Smooth muscle cell (in vitro differentiated cells): Measurements from ENCODE around the gene CNTN5. TPM values are rescaled to one million over a fixed set of nuclear protein-coding genes. Genes with fewer than 3 reads are reported as not detected.

ENCODE experiments used
- DNase-seq: peaks from one replicate; lab custom pipeline; 2025; ENCODE audit not compliant: unreplicated experiment; lab: John Stamatoyannopoulos, UW
- H2AFZ ChIP-seq: fragments of 200-600 bp; sonication (generic); 2 replicates; pipeline ENCODE4 v1.6.0; 2016; ENCODE audit warnings: antibody characterized with exemption, low read depth, mild to moderate bottlenecking
- H3F3A ChIP-seq: fragments of 200-600 bp; sonication (generic); 2 replicates; pipeline ENCODE4 v1.6.0; 2017; ENCODE audit warnings: antibody characterized with exemption, low read depth
- H3K27ac ChIP-seq: fragments of 200-600 bp; sonication (generic); 2 replicates; pipeline ENCODE4 v1.5.1; 2016; ENCODE audit warnings: low read depth, mild to moderate bottlenecking
- H3K27me3 ChIP-seq: fragments of 200-600 bp; sonication (generic); 2 replicates; pipeline ENCODE4 v1.6.1; 2016; ENCODE audit warnings: low read depth, mild to moderate bottlenecking
- H3K36me3 ChIP-seq: fragments of 200-600 bp; sonication (generic); 2 replicates; pipeline ENCODE4 v1.5.1; 2016; ENCODE audit warnings: low read depth
- H3K4me1 ChIP-seq: fragments of 200-600 bp; sonication (generic); 2 replicates; pipeline ENCODE4 v1.5.1; 2016; ENCODE audit warnings: low read depth
- H3K4me2 ChIP-seq: fragments of 200-600 bp; sonication (generic); 2 replicates; pipeline ENCODE4 v1.6.0; 2016; ENCODE audit warnings: mild to moderate bottlenecking
- H3K4me3 ChIP-seq: fragments of 200-600 bp; sonication (generic); 2 replicates; pipeline ENCODE4 v1.5.1; 2016; ENCODE audit warnings: mild to moderate bottlenecking
- H3K79me2 ChIP-seq: fragments of 200-600 bp; sonication (generic); 2 replicates; pipeline ENCODE4 v1.6.0; 2016; ENCODE audit warnings: low read depth, mild to moderate bottlenecking
- H3K9ac ChIP-seq: fragments of 200-600 bp; sonication (generic); 2 replicates; pipeline ENCODE4 v1.6.0; 2016; ENCODE audit warnings: low read depth
- H3K9me3 ChIP-seq: fragments of 200-600 bp; sonication (generic); replicated peaks from 2 replicates; pipeline ENCODE4 v1.5.1; 2016; ENCODE audit warnings: low read depth
- H4K20me1 ChIP-seq: fragments of 200-600 bp; sonication (generic); 2 replicates; pipeline ENCODE4 v1.6.0; 2016; ENCODE audit warnings: low read depth
- CTCF ChIP-seq: fragments of 200-600 bp; sonication (generic); IDR thresholded peaks from 2 replicates; pipeline ENCODE4 v1.5.1; 2017; ENCODE audit warnings: borderline replicate concordance, mild to moderate bottlenecking, antibody characterized with exemption; ENCODE audit not compliant: insufficient read depth, poor library complexity, severe bottlenecking
- WGBS: methylation state at CpG from one replicate; pipeline ENCODE4 v1.1.7; 2016; ENCODE audit warnings: low lambda C conversion rate; 5-methylcytosine and 5-hydroxymethylcytosine counted together
- polyA plus RNA-seq: library from polyadenylated mRNA; unstranded; fragments of >200 nt; fragmentation: Nextera tagmentation; extraction: Ambion mirVana; gene quantifications from 2 replicates; pipeline ENCODE4 v1.2.1, GENCODE V29; 2016
- total RNA-seq: library from RNA; depleted of rRNA; stranded (reverse); fragments of >200 nt; gene quantifications from 2 replicates; pipeline ENCODE4 v1.2.3, GENCODE V29; 2014

CNTN5 gene
- total and polyA plus RNA-seq, 2 experiments from 2014 or later: 0.97 to 3.1 TPM

- Histone ChIP-seq H3K9ac (no peak overlapping the region), H3K36me3 (no peaks in the 10 kb centered on the region), H3K27me3 (no peaks in the 10 kb centered on the region), H3K4me3 (no peak overlapping the region), H3K27ac (no peak overlapping the region), H3K79me2 (no peaks in the 10 kb centered on the region), H2AFZ (peak overlapping the region; percentile 40), H3K4me2 (no peak overlapping the region), H3K9me3 (no peaks in the 10 kb centered on the region), H4K20me1 (no peaks in the 10 kb centered on the region), H3K4me1 (no peaks in the 10 kb centered on the region), H3F3A (no peaks in the 10 kb centered on the region)
- TF ChIP-seq CTCF: no peak
- no peak for DNase-seq
- 58% methylated on average over 4 of the region's 4 CpGs for WGBS
Measured at GRCh38 chr11:99676292-99676691, 655.5 kb downstream of the CNTN5 start.

GRCh38 chr11:99682171-99682570 is 661.4 kb downstream of the CNTN5 start:
- Histone ChIP-seq H3F3A (no peaks in the 10 kb centered on the region), H3K4me1 (no peaks in the 10 kb centered on the region), H3K27me3 (no peaks in the 10 kb centered on the region), H3K9ac (no peak overlapping the region), H3K27ac (no peak overlapping the region), H2AFZ (no peak overlapping the region), H4K20me1 (no peaks in the 10 kb centered on the region), H3K79me2 (no peaks in the 10 kb centered on the region), H3K4me2 (no peak overlapping the region), H3K9me3 (no peaks in the 10 kb centered on the region), H3K4me3 (no peak overlapping the region), H3K36me3 (no peaks in the 10 kb centered on the region)
- no peak for DNase-seq
- no peak for TF ChIP-seq CTCF
- WGBS: 93% methylated on average over 1 of the region's 1 CpG

- H3K9ac ChIP-seq: no peak overlapping the region
- H3K4me2 ChIP-seq: no peak overlapping the region
- no peak overlapping the region for H3K27ac ChIP-seq
- WGBS: 86% methylated on average over 1 of the region's 1 CpG
- no peak overlapping the region for H3K4me3 ChIP-seq
- no peaks in the 10 kb centered on the region for H3K4me1 ChIP-seq
- no peaks in the 10 kb centered on the region for H4K20me1 ChIP-seq
- peak overlapping the region; percentile 36 for H2AFZ ChIP-seq
- H3K79me2 ChIP-seq: no peaks in the 10 kb centered on the region
- no peak for DNase-seq
- H3K27me3 ChIP-seq: no peaks in the 10 kb centered on the region
- H3K36me3 ChIP-seq: no peaks in the 10 kb centered on the region
- no peak for TF ChIP-seq CTCF
- H3K9me3 ChIP-seq: no peaks in the 10 kb centered on the region
- no peaks in the 10 kb centered on the region for H3F3A ChIP-seq
Measured at GRCh38 chr11:99682646-99683045, 661.9 kb downstream of the CNTN5 start.

- H3K36me3 ChIP-seq: no peaks in the 10 kb centered on the region
- no peaks in the 10 kb centered on the region for H4K20me1 ChIP-seq
- no peak overlapping the region for H2AFZ ChIP-seq
- H3K9ac ChIP-seq: no peak overlapping the region
- 91% methylated on average over 3 of the region's 3 CpGs for WGBS
- H3K4me2 ChIP-seq: no peak overlapping the region
- no peak for TF ChIP-seq CTCF
- H3K9me3 ChIP-seq: no peaks in the 10 kb centered on the region
- no peaks in the 10 kb centered on the region for H3K27me3 ChIP-seq
- no peak overlapping the region for H3K27ac ChIP-seq
- no peak for DNase-seq
- no peaks in the 10 kb centered on the region for H3K79me2 ChIP-seq
- no peak overlapping the region for H3K4me3 ChIP-seq
- no peaks in the 10 kb centered on the region for H3F3A ChIP-seq
- no peaks in the 10 kb centered on the region for H3K4me1 ChIP-seq
Measured at GRCh38 chr11:99683933-99684332, 663.2 kb downstream of the CNTN5 start.
